ENCODE data around the gene CUEDC2. TPM values are rescaled to one million over a fixed set of nuclear protein-coding genes. Genes with fewer than 3 reads are reported as not detected.

The CUEDC2 gene
- total and polyA plus RNA-seq, 10 of the 15 experiments (the other 5 are each of a cell fraction or from before 2014, with no cell fraction given): 20.4 to 121 (median 75.0) TPM

GRCh38 chr10:102399217-102400021 lies 33.0 kb downstream of the CUEDC2 start (continued):
- TF ChIP-seq, protein P1, sequence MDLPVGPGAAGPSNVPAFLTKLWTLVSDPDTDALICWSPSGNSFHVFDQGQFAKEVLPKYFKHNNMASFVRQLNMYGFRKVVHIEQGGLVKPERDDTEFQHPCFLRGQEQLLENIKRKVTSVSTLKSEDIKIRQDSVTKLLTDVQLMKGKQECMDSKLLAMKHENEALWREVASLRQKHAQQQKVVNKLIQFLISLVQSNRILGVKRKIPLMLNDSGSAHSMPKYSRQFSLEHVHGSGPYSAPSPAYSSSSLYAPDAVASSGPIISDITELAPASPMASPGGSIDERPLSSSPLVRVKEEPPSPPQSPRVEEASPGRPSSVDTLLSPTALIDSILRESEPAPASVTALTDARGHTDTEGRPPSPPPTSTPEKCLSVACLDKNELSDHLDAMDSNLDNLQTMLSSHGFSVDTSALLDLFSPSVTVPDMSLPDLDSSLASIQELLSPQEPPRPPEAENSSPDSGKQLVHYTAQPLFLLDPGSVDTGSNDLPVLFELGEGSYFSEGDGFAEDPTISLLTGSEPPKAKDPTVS (IDR thresholded peaks at IDR 0.05; ENCODE audit: low read depth, low read length): no peak
- peak; percentile 85 for TF ChIP-seq NKRF (conservative IDR thresholded peaks at IDR 0.05)
- peak; percentile 61 for TF ChIP-seq RAD21 (IDR thresholded peaks at IDR 0.05; ENCODE audit: insufficient read depth, low read depth, low read length)
- TF ChIP-seq USF2 (IDR thresholded peaks at IDR 0.05; ENCODE audit: borderline replicate concordance, low read depth, low read length): no peak
- TF ChIP-seq, protein P2, sequence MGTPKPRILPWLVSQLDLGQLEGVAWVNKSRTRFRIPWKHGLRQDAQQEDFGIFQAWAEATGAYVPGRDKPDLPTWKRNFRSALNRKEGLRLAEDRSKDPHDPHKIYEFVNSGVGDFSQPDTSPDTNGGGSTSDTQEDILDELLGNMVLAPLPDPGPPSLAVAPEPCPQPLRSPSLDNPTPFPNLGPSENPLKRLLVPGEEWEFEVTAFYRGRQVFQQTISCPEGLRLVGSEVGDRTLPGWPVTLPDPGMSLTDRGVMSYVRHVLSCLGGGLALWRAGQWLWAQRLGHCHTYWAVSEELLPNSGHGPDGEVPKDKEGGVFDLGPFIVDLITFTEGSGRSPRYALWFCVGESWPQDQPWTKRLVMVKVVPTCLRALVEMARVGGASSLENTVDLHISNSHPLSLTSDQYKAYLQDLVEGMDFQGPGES (IDR thresholded peaks at IDR 0.05): no peak
- TF ChIP-seq SRF (IDR thresholded peaks at IDR 0.05; ENCODE audit: low read depth in 2 of 2, low read length in 2 of 2): 0 out of 4 replicates have a peak, but pooled peaks of 1 of the 2 experiments have one; percentile 45
- TF ChIP-seq YBX1 (IDR thresholded peaks at IDR 0.05): no peak
- no peak for TF ChIP-seq HDAC2 (IDR thresholded peaks at IDR 0.05)
- peak; percentile 36; the same call in 1 of the 2 replicates for TF ChIP-seq PAX5 (IDR thresholded peaks at IDR 0.05; ENCODE audit: borderline replicate concordance, low read depth, low read length)
- TF ChIP-seq ATF3 (IDR thresholded peaks at IDR 0.05; ENCODE audit: borderline replicate concordance, extremely low read depth, low read depth, low read length): no peak
- TF ChIP-seq KAT2A (conservative IDR thresholded peaks at IDR 0.05; ENCODE audit: control insufficient read depth, low read depth, low read length): no peak
- TF ChIP-seq ZNF217 (IDR thresholded peaks at IDR 0.05): no peak
- peak; percentile 63 for TF ChIP-seq DPF2 (IDR thresholded peaks at IDR 0.05)
- no peak for TF ChIP-seq BMI1 (IDR thresholded peaks at IDR 0.05; ENCODE audit: borderline replicate concordance)
- TF ChIP-seq HDAC6 (IDR thresholded peaks at IDR 0.05; ENCODE audit: unreplicated experiment): no peak
- TF ChIP-seq NFYB (IDR thresholded peaks at IDR 0.05; ENCODE audit: insufficient read depth, low read depth, low read length): no peak
- no peak for TF ChIP-seq KDM1A (IDR thresholded peaks at IDR 0.05; ENCODE audit: borderline replicate concordance)
- TF ChIP-seq FOXK2 (IDR thresholded peaks at IDR 0.05): no peak
- TF ChIP-seq CBX3 (IDR thresholded peaks at IDR 0.05; ENCODE audit: borderline replicate concordance, low read depth): no peak
- peak; percentile 47; the same call in 1 of the 2 replicates for TF ChIP-seq STAT1 (conservative IDR thresholded peaks at IDR 0.05)
- TF ChIP-seq EP300 (IDR thresholded peaks at IDR 0.05; ENCODE audit: borderline replicate concordance in 1 of 2, control insufficient read depth in 1 of 2, low read depth in 2 of 2, low read length in 2 of 2): no peak
- no peak for TF ChIP-seq MTA2 (IDR thresholded peaks at IDR 0.05; ENCODE audit: low read depth)
- peak; percentile 78 to 80 for TF ChIP-seq EGR1 (IDR thresholded peaks at IDR 0.05; ENCODE audit: borderline replicate concordance in 1 of 2, low read depth in 2 of 2, low read length in 2 of 2)
- TF ChIP-seq RELA (IDR thresholded peaks at IDR 0.05; ENCODE audit: borderline replicate concordance, partially characterized antibody): peak; percentile 53
- TF ChIP-seq SIN3A (IDR thresholded peaks at IDR 0.05; ENCODE audit: low read depth, low read length): no peak
